MM.1S (cell line): ENCODE results near the gene DCUN1D3.

Experiments
- EZH2 ChIP-seq: fragments of 300-600 bp; sonication (generic); optimal IDR thresholded peaks from 2 replicates; pipeline ENCODE3; 2017; ENCODE audit warnings: low read depth, mild to moderate bottlenecking, antibody characterized with exemption, low read length, mixed read lengths
- EZH2phosphoT487 ChIP-seq: fragments of 300-600 bp; sonication (generic); IDR thresholded peaks from 2 replicates; pipeline ENCODE4 v1.6.1; 2018; ENCODE audit warnings: antibody characterized with exemption, low read length
- TF ChIP-seq, protein P1 (sequence below): fragments of 300-600 bp; sonication (generic); IDR thresholded peaks from 2 replicates; pipeline ENCODE4 v1.5.1; 2016; ENCODE audit warnings: antibody characterized with exemption, low read length, mixed read lengths

DNA sequence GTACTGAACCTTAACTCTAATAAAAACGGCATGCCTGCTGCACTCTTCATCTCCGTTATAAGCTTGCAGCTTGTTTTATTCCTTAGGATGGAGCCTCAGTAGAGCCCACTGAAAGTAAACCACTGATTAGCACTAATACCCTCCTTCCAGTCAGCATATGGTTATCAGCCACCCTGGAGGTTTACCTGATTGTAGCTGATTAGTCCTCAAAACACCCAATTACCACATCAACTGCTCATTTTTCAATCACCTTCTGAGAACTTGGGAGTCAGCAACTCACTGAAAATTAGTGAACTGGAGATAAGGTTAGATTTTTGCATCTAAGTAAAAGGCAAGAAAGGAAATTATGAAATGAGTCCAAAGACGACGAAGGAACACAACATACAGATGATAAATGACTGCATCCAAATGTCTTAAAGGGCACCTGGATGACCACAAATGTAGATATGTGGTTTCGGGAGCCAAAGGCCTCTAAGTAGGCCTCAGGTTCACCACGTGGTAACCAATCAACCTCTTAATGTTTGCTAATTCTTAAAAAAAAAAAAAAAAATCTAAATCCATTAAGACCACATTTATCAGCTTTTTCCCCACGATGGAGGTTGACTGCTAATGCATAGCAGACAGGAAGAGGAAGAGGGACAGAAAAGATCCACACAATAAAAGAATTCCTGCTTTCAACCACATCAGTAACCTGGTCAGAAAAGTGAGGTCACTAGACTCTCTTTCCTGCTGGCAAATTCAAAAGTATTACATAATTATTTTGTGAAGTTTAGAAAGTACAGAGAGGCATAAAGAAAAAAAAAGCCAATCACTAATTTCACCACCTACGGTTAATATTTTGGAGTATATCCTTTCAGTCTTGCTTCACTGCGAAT is 28.0 kb downstream of the DCUN1D3 start:
- TF ChIP-seq, protein P1, sequence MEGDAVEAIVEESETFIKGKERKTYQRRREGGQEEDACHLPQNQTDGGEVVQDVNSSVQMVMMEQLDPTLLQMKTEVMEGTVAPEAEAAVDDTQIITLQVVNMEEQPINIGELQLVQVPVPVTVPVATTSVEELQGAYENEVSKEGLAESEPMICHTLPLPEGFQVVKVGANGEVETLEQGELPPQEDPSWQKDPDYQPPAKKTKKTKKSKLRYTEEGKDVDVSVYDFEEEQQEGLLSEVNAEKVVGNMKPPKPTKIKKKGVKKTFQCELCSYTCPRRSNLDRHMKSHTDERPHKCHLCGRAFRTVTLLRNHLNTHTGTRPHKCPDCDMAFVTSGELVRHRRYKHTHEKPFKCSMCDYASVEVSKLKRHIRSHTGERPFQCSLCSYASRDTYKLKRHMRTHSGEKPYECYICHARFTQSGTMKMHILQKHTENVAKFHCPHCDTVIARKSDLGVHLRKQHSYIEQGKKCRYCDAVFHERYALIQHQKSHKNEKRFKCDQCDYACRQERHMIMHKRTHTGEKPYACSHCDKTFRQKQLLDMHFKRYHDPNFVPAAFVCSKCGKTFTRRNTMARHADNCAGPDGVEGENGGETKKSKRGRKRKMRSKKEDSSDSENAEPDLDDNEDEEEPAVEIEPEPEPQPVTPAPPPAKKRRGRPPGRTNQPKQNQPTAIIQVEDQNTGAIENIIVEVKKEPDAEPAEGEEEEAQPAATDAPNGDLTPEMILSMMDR, result no peak
- TF ChIP-seq EZH2phosphoT487, result no peak
- no peak for TF ChIP-seq EZH2
